Osteoblast (primary cell): ENCODE data around the gene PDS5B. TPM values are rescaled to one million over a fixed set of nuclear protein-coding genes. Genes with fewer than 3 reads are reported as not detected.

Experiments used
- DNase-seq: peaks from one replicate; pipeline ENCODE4 v3.0.0; 2011; ENCODE audit warnings: low spot score, mixed read lengths; ENCODE audit not compliant: insufficient read length; ENCODE audit errors: missing footprints
- H2AFZ ChIP-seq: 2 replicates; pipeline ENCODE4 v1.6.0; 2011; ENCODE audit warnings: mild to moderate bottlenecking, low read length
- H3K27ac ChIP-seq: 2 replicates; pipeline ENCODE4 v1.5.1; 2011; ENCODE audit warnings: mild to moderate bottlenecking, low read depth, low read length, moderate library complexity
- H3K27me3 ChIP-seq: 2 replicates; pipeline ENCODE4 v1.6.0; 2012; ENCODE audit warnings: mild to moderate bottlenecking, control low read depth, inconsistent platforms, low read length, moderate library complexity; ENCODE audit not compliant: insufficient read depth
- H3K36me3 ChIP-seq: 2 replicates; pipeline ENCODE4 v1.5.1; 2011; ENCODE audit warnings: mild to moderate bottlenecking, low read length, control low read depth, moderate library complexity; ENCODE audit not compliant: insufficient read depth
- H3K4me1 ChIP-seq: 2 replicates; pipeline ENCODE4 v1.5.1; 2011; ENCODE audit warnings: mild to moderate bottlenecking, low read length, control low read depth, moderate library complexity; ENCODE audit not compliant: insufficient read depth
- H3K4me2 ChIP-seq: 2 replicates; pipeline ENCODE4 v1.6.0; 2011; ENCODE audit warnings: mild to moderate bottlenecking, low read length; ENCODE audit not compliant: insufficient read depth
- H3K4me3 ChIP-seq: fragments of 200-600 bp; sonication (generic); 3 replicates; pipeline ENCODE4 v1.5.1; 2012; ENCODE audit warnings: mild to moderate bottlenecking, low read length, inconsistent platforms; ENCODE audit not compliant: insufficient read depth
- H3K79me2 ChIP-seq: 2 replicates; pipeline ENCODE4 v1.6.0; 2012; ENCODE audit warnings: mild to moderate bottlenecking, low read length, control low read depth, inconsistent platforms; ENCODE audit not compliant: insufficient read depth
- H3K9me3 ChIP-seq: 2 replicates; pipeline ENCODE4 v1.5.1; 2011; ENCODE audit warnings: low read depth, low read length, control low read depth
- H4K20me1 ChIP-seq: 2 replicates; pipeline ENCODE4 v1.6.0; 2012; ENCODE audit warnings: mild to moderate bottlenecking, low read length, control low read depth; ENCODE audit not compliant: insufficient read depth
- total RNA-seq: library from RNA; depleted of rRNA; stranded (reverse); fragments of >200 nt; gene quantifications from 2 replicates; pipeline ENCODE4 v1.2.3, GENCODE V29; 2012
- TF ChIP-seq, protein P1 (sequence below): IDR thresholded peaks from 2 replicates; pipeline ENCODE4 v1.5.1; 2011; ENCODE audit warnings: mild to moderate bottlenecking, low read depth, low read length, moderate library complexity; ENCODE audit errors: extremely low read depth

PDS5B gene
- total RNA-seq, 1 donor, result 23.2 TPM

DNA sequence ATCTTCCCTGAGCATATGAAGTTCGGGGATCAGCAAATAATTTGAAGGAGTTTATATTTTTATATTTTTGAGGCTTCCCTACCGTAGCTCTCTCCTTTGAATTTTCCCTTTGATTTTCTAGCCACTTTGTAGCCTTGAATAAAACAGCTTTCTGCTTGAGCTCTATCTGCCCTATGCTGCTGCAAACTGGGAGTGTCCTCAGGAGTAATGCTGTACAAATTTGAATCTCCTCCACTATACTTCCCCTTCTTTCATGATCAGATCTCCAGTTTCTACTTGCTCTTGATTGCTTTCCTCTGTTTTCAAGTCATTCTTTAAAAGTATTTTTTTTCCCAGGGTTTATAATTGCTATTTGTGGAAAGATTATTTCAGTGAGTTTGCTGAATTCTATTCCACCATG lies 14.6 kb downstream of the PDS5B start:
- Histone ChIP-seq H3K4me2 (no peak overlapping the region), H2AFZ (no peak overlapping the region), H3K4me1 (peaks cover 2% of the 10 kb centered on the region), H3K79me2 (peaks cover 84% of the 10 kb centered on the region), H4K20me1 (peaks cover 2% of the 10 kb centered on the region), H3K4me3 (no peak overlapping the region), H3K27me3 (no peaks in the 10 kb centered on the region), H3K9me3 (no peaks in the 10 kb centered on the region), H3K36me3 (no peaks in the 10 kb centered on the region), H3K27ac (no peak overlapping the region)
- DNase-seq, result no peak
- TF ChIP-seq, protein P1, sequence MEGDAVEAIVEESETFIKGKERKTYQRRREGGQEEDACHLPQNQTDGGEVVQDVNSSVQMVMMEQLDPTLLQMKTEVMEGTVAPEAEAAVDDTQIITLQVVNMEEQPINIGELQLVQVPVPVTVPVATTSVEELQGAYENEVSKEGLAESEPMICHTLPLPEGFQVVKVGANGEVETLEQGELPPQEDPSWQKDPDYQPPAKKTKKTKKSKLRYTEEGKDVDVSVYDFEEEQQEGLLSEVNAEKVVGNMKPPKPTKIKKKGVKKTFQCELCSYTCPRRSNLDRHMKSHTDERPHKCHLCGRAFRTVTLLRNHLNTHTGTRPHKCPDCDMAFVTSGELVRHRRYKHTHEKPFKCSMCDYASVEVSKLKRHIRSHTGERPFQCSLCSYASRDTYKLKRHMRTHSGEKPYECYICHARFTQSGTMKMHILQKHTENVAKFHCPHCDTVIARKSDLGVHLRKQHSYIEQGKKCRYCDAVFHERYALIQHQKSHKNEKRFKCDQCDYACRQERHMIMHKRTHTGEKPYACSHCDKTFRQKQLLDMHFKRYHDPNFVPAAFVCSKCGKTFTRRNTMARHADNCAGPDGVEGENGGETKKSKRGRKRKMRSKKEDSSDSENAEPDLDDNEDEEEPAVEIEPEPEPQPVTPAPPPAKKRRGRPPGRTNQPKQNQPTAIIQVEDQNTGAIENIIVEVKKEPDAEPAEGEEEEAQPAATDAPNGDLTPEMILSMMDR, result no peak

DNA sequence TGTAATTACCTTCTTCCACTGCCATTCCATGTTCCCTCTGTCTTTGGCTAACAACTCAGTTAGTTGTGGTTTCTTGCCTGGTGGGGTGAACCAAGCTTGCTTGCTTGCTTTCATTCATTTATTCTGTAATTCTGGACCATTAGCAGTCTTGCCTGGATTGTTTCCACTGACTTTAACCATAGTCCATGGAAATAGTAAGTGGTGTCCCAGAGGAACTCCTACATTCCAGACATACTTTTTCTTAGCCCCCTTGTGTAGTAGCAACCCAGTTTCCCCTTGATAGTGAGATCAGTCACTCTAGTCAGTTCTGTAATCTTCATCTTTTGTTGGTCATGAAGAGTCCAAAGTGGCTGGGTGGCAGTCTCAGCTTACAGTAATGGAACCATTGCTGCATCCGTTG lies 23.2 kb downstream of the PDS5B start:
- H2AFZ ChIP-seq, result no peak overlapping the region
- DNase-seq, result no peak
- H3K9me3 ChIP-seq, result no peaks in the 10 kb centered on the region
- H3K4me2 ChIP-seq, result no peak overlapping the region
- no peak overlapping the region for H3K4me3 ChIP-seq
- TF ChIP-seq, protein P1, result no peak
- no peaks in the 10 kb centered on the region for H3K4me1 ChIP-seq
- peaks cover 84% of the 10 kb centered on the region for H3K79me2 ChIP-seq
- H3K27me3 ChIP-seq, result no peaks in the 10 kb centered on the region
- peaks cover 9% of the 10 kb centered on the region for H4K20me1 ChIP-seq
- H3K27ac ChIP-seq, result no peak overlapping the region
- no peaks in the 10 kb centered on the region for H3K36me3 ChIP-seq

DNA sequence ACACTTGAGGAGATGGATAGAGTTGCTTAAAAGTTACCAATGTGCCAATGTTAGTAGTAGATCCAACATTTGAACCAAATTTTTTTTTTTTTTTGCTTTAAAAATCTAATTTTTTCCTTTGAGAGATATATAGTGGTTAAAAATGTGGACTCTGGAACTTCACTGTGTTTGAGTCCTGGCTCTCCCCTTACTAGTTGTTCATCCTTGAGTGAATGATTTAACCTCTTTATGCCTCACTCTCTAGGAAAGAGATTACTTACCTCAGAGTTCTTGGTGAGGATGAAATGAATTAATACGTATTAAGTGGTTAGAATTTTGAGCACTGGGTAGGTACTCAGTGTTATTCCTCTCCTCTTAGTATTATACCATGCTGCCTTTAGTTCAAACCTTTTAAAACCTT lies 24.3 kb downstream of the PDS5B start:
- DNase-seq, result no peak
- Histone ChIP-seq H2AFZ (no peak overlapping the region), H3K36me3 (no peaks in the 10 kb centered on the region), H3K9me3 (no peaks in the 10 kb centered on the region), H3K27me3 (no peaks in the 10 kb centered on the region), H3K27ac (no peak overlapping the region), H4K20me1 (peaks cover 9% of the 10 kb centered on the region), H3K79me2 (peaks cover 88% of the 10 kb centered on the region), H3K4me2 (no peak overlapping the region), H3K4me3 (no peak overlapping the region), H3K4me1 (no peaks in the 10 kb centered on the region)
- TF ChIP-seq, protein P1, result no peak

DNA sequence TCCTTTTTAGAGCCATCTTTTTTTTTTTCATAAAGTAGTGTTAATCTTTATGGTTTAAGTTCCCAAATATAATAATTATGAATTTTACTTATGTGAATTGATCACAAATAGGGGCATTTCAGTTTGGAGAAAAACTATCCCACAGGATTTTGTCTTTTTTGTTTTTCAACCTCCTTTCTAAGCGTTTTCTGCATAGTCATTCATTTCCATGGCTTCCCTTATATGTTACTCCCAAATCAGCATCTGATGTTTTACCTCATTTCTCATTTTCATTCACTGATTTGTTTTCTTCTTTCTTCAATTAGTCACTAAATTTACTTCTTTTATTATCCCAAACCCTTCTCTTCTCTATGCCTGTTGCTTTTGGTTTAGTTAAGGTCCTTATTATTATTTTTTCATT lies 24.7 kb downstream of the PDS5B start:
- DNase-seq, result no peak
- no peaks in the 10 kb centered on the region for H3K36me3 ChIP-seq
- peaks cover 92% of the 10 kb centered on the region for H3K79me2 ChIP-seq
- TF ChIP-seq, protein P1, result no peak
- H3K9me3 ChIP-seq, result no peaks in the 10 kb centered on the region
- no peaks in the 10 kb centered on the region for H3K4me1 ChIP-seq
- H4K20me1 ChIP-seq, result peaks cover 9% of the 10 kb centered on the region
- H3K4me2 ChIP-seq, result no peak overlapping the region
- H3K27ac ChIP-seq, result no peak overlapping the region
- H3K27me3 ChIP-seq, result no peaks in the 10 kb centered on the region
- no peak overlapping the region for H3K4me3 ChIP-seq
- H2AFZ ChIP-seq, result no peak overlapping the region
